ENCODE measurements around the gene ANKHD1. TPM values are rescaled to one million over a fixed set of nuclear protein-coding genes. Genes with fewer than 3 reads are reported as not detected.
A peak's percentile ranks its signal among the peaks of the same experiment; 100 is the strongest.

Gene ANKHD1
- total RNA-seq, 1 donor = 81.1 TPM

GRCh38 chr5:140399979-140400729 lies 1.5 kb upstream of the ANKHD1 start:
- TF ChIP-seq CTCF (IDR thresholded peaks at IDR 0.05; ENCODE audit: extremely low read depth, low read depth, low read length) = no peak
- DNase-seq (ENCODE audit: insufficient read length, low spot score, missing footprints) = peak; percentile 31
- Histone ChIP-seq H3K9me3 (ENCODE audit: low read depth, low read length) (no peaks in the 10 kb centered on the region), H4K20me1 (ENCODE audit: insufficient read depth, low read length) (peaks cover 30% of the 10 kb centered on the region), H3K4me2 (ENCODE audit: insufficient read depth, low read length) (peak overlapping the region; percentile 95), H3K27me3 (ENCODE audit: insufficient read depth, low read length) (no peaks in the 10 kb centered on the region), H3K4me3 (ENCODE audit: insufficient read depth, low read length) (peak overlapping the region; percentile 94), H3K79me2 (ENCODE audit: insufficient read depth, low read length) (peaks cover 35% of the 10 kb centered on the region), H3K36me3 (ENCODE audit: insufficient read depth, low read length) (no peaks in the 10 kb centered on the region), H3K27ac (ENCODE audit: low read depth, low read length) (peak overlapping the region; percentile 70), H3K4me1 (ENCODE audit: insufficient read depth, low read length) (peaks cover 24% of the 10 kb centered on the region), H2AFZ (ENCODE audit: low read length) (peak overlapping the region; percentile 99)

- Histone ChIP-seq H3K79me2 (ENCODE audit: insufficient read depth, low read length) (peaks cover 42% of the 10 kb centered on the region), H3K4me1 (ENCODE audit: insufficient read depth, low read length) (peaks cover 24% of the 10 kb centered on the region), H3K36me3 (ENCODE audit: insufficient read depth, low read length) (no peaks in the 10 kb centered on the region), H2AFZ (ENCODE audit: low read length) (peak overlapping the region; percentile 99), H4K20me1 (ENCODE audit: insufficient read depth, low read length) (peaks cover 31% of the 10 kb centered on the region), H3K4me2 (ENCODE audit: insufficient read depth, low read length) (peak overlapping the region; percentile 95), H3K9me3 (ENCODE audit: low read depth, low read length) (no peaks in the 10 kb centered on the region), H3K4me3 (ENCODE audit: insufficient read depth, low read length) (peak overlapping the region; percentile 94), H3K27ac (ENCODE audit: low read depth, low read length) (peak overlapping the region; percentile 70), H3K27me3 (ENCODE audit: insufficient read depth, low read length) (no peaks in the 10 kb centered on the region)
- no peak for TF ChIP-seq CTCF (IDR thresholded peaks at IDR 0.05; ENCODE audit: extremely low read depth, low read depth, low read length)
- peak; percentile 96 for DNase-seq (ENCODE audit: insufficient read length, low spot score, missing footprints)
These were observed 787 bp upstream of the ANKHD1 start for GRCh38 chr5:140400730-140401361.

GRCh38 chr5:140402258-140403074 lies 833 bp downstream of the ANKHD1 start:
- Histone ChIP-seq H3K4me3 (ENCODE audit: insufficient read depth, low read length) (peak overlapping the region; percentile 88), H3K27ac (ENCODE audit: low read depth, low read length) (peak overlapping the region; percentile 75), H3K36me3 (ENCODE audit: insufficient read depth, low read length) (no peaks in the 10 kb centered on the region), H3K4me2 (ENCODE audit: insufficient read depth, low read length) (peak overlapping the region; percentile 99), H2AFZ (ENCODE audit: low read length) (peak overlapping the region; percentile 77), H3K79me2 (ENCODE audit: insufficient read depth, low read length) (peaks cover 57% of the 10 kb centered on the region), H3K9me3 (ENCODE audit: low read depth, low read length) (no peaks in the 10 kb centered on the region), H3K27me3 (ENCODE audit: insufficient read depth, low read length) (no peaks in the 10 kb centered on the region), H4K20me1 (ENCODE audit: insufficient read depth, low read length) (peaks cover 42% of the 10 kb centered on the region), H3K4me1 (ENCODE audit: insufficient read depth, low read length) (peaks cover 24% of the 10 kb centered on the region)
- no peak for TF ChIP-seq CTCF (IDR thresholded peaks at IDR 0.05; ENCODE audit: extremely low read depth, low read depth, low read length)
- peak; percentile 82 for DNase-seq (ENCODE audit: insufficient read length, low spot score, missing footprints)
